Fibroblast of the aortic adventitia (primary cell): ENCODE data around the gene ALKBH6. TPM values are rescaled to one million over a fixed set of nuclear protein-coding genes. Genes with fewer than 3 reads are reported as not detected.

Source experiments
- DNase-seq: peaks from one replicate; pipeline ENCODE4 v3.0.0-alpha.2; 2010; ENCODE audit warnings: low read depth
- H3K4me3 ChIP-seq: 2 replicates; pipeline ENCODE4 v1.5.1; 2011; ENCODE audit warnings: low read depth, mild to moderate bottlenecking, control low read depth, low read length, moderate library complexity
- CTCF ChIP-seq: IDR thresholded peaks from 2 replicates; pipeline ENCODE4 v1.5.1; 2011; ENCODE audit warnings: mild to moderate bottlenecking, low read length, control low read depth, inconsistent platforms; ENCODE audit not compliant: insufficient read depth
- total RNA-seq: library from RNA; depleted of rRNA; stranded (reverse); fragments of >200 nt; gene quantifications from 2 replicates; pipeline ENCODE4 v1.2.3, GENCODE V29; 2012; ENCODE audit warnings: low replicate concordance

The ALKBH6 gene
- total RNA-seq, 1 donor, result 15.5 TPM

DNA sequence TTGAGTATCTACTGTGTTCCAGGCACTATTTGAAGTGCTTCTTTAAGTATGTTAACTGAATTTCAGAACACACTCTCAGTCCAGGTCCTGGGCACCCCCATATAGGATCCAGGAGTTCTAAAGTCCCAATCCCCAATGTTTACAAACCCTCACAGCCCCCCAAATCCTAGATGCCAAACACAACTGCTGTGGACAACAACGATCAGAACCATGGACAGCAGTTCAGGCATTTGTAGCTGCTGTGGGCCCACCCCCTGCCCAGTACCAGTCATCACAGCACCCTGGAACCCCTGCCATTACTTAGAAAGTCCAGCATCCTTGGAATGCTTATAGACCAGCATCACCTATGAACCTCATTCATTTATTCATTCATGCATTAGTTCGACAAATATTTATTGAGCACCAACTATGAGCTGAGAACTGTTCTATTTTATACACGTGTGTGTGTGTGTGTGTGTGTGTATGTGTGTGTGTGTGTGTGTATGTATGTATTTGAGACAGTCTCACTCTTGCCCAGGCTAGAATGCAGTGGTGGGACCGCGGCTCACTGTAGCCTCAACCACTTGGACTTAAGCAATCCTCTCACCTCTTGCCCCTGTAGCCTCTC lies 38.3 kb downstream of the ALKBH6 start:
- no peak overlapping the region for H3K4me3 ChIP-seq
- no peak for TF ChIP-seq CTCF
- DNase-seq, result peak; percentile 27

GRCh38 chr19:35973487-35973886 lies 40.5 kb downstream of the ALKBH6 start:
- H3K4me3 ChIP-seq, result no peak overlapping the region
- no peak for DNase-seq
- TF ChIP-seq CTCF, result no peak

GRCh38 chr19:35966771-35967170 lies 47.2 kb downstream of the ALKBH6 start:
- no peak for TF ChIP-seq CTCF
- DNase-seq, result no peak
- H3K4me3 ChIP-seq, result no peak overlapping the region

- peak; percentile 62 for DNase-seq
Measured at GRCh38 chr19:35963514-35963913, 50.5 kb downstream of the ALKBH6 start.

DNA sequence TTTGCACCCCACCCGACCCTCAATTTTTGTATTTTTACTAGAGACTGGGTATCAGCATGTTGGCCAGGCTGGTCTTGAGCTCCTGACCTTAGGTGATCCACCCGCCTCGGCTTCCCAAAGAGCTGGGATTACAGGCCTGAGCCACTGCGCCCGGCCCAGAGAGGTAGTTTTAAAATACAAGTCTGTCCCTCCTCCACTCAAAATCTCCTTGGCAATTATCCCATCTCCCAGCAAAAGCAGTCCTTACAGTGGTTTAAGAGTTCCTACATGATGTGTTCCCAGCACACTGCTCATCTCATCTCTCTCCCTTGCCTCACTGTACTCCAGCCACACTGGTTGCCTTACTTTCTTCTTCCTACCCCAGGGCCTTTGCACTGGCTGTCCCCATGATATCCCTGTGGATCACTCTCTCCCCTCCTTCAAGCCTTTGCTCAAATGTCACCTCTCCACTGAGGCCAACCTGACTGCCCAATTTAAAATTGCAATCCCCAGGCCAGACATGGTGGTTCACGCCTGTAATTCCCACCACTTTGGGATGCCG lies 53.5 kb downstream of the ALKBH6 start:
- DNase-seq, result no peak
- H3K4me3 ChIP-seq, result no peak overlapping the region
- TF ChIP-seq CTCF, result no peak

More at GRCh38 chr19:35963514-35963913, 50.5 kb downstream of the ALKBH6 start:
- no peak for TF ChIP-seq CTCF
- H3K4me3 ChIP-seq, result no peak overlapping the region

- no peak overlapping the region for H3K4me3 ChIP-seq
- no peak for TF ChIP-seq CTCF
- DNase-seq, result no peak
Measured at GRCh38 chr19:35959968-35960320, 54.1 kb downstream of the ALKBH6 start.

Other genes starting within 250 kb of the ALKBH6 start
- 5.3 and 7.4 TPM in 2 replicates for gene ARHGAP33, start 238.6 kb downstream of the ALKBH6 start, total RNA-seq
- gene PRODH2, start 201.4 kb downstream of the ALKBH6 start, total RNA-seq, result not detected in 2 replicates
- not detected in 2 replicates for gene NPHS1, start 161.7 kb downstream of the ALKBH6 start, total RNA-seq
- 0.25 TPM in 1 of 2 replicates, not detected in the other for gene KIRREL2, start 157.3 kb downstream of the ALKBH6 start, total RNA-seq
- gene APLP1, start 145.6 kb downstream of the ALKBH6 start, total RNA-seq, result 4.1 and 8.6 TPM in 2 replicates
- 2.5 and 3.7 TPM in 2 replicates for gene NFKBID, start 113.7 kb downstream of the ALKBH6 start, total RNA-seq
- 0.81 and 2.7 TPM in 2 replicates for gene HCST, start 111.7 kb downstream of the ALKBH6 start, total RNA-seq
- not detected in 2 replicates for gene TYROBP, start 105.9 kb downstream of the ALKBH6 start, total RNA-seq
- gene LRFN3, start 77.8 kb downstream of the ALKBH6 start, total RNA-seq, result 5.9 and 9.3 TPM in 2 replicates
- 12.7 and 38.7 TPM in 2 replicates for gene SDHAF1, start 19.0 kb downstream of the ALKBH6 start, total RNA-seq
- gene SYNE4, start 5.4 kb downstream of the ALKBH6 start, total RNA-seq, result not detected in 2 replicates
- 7.4 and 20.1 TPM in 2 replicates for gene CLIP3, start 18.7 kb upstream of the ALKBH6 start, total RNA-seq
- gene THAP8, start 40.1 kb upstream of the ALKBH6 start, total RNA-seq, result 2.5 and 4.1 TPM in 2 replicates
- gene WDR62, start 40.7 kb upstream of the ALKBH6 start, total RNA-seq, result 0.25 and 10.1 TPM in 2 replicates
- gene OVOL3, start 96.9 kb upstream of the ALKBH6 start, total RNA-seq, result not detected in 2 replicates
- 33.2 and 37.9 TPM in 2 replicates for gene POLR2I, start 100.7 kb upstream of the ALKBH6 start, total RNA-seq
- 83.6 and 164 TPM in 2 replicates for gene TBCB, start 101.3 kb upstream of the ALKBH6 start, total RNA-seq
- 55.1 and 398 TPM in 2 replicates for gene CAPNS1, start 125.9 kb upstream of the ALKBH6 start, total RNA-seq
- gene COX7A1, start 138.2 kb upstream of the ALKBH6 start, total RNA-seq, result 5.4 and 17.0 TPM in 2 replicates
- 7.0 and 7.6 TPM in 2 replicates for gene ZNF565, start 200.5 kb upstream of the ALKBH6 start, total RNA-seq
- 107 and 130 TPM in 2 replicates for gene ZNF146, start 200.9 kb upstream of the ALKBH6 start, total RNA-seq